HepG2 (cell line): ENCODE data around the gene RPH3AL. TPM values are rescaled to one million over a fixed set of nuclear protein-coding genes. Genes with fewer than 3 reads are reported as not detected.
A peak's percentile ranks its signal among the peaks of the same experiment; 100 is the strongest.

ENCODE experiments used
- AGO2 ChIP-seq: fragments of 200-400 bp; formaldehyde crosslinking; optimal IDR thresholded peaks from 2 replicates; pipeline ENCODE3; 2017; ENCODE audit warnings: mild to moderate bottlenecking, low read depth, low read length, moderate library complexity
- NFRKB ChIP-seq: fragments of 450-650 bp; IDR thresholded peaks from 2 replicates; pipeline ENCODE4 v1.6.1; 2017
- SMAD1 ChIP-seq: sonication (generic); formaldehyde crosslinking; IDR thresholded peaks from 2 replicates; pipeline ENCODE4 v1.4.0; 2020; ENCODE audit warnings: missing genetic modification reagents, low read depth, mild to moderate bottlenecking, borderline replicate concordance
- SOX5 ChIP-seq: IDR thresholded peaks from 2 replicates; pipeline ENCODE4 v1.6.1; 2016; ENCODE audit warnings: borderline replicate concordance
- SRSF9 ChIP-seq: fragments of 200-400 bp; formaldehyde crosslinking; IDR thresholded peaks from 2 replicates; pipeline ENCODE4 v1.6.1; 2018; ENCODE audit warnings: borderline replicate concordance, mild to moderate bottlenecking, low read depth, low read length; ENCODE audit not compliant: insufficient read depth, poor library complexity, severe bottlenecking
- STAG1 ChIP-seq: sonication (generic); formaldehyde crosslinking; IDR thresholded peaks from 2 replicates; pipeline ENCODE4 v1.4.0; 2020; ENCODE audit warnings: missing genetic modification reagents
- ZNF180 ChIP-seq: sonication (generic); formaldehyde crosslinking; IDR thresholded peaks from 2 replicates; pipeline ENCODE4 v1.4.0; 2020; ENCODE audit warnings: low read depth, missing genetic modification reagents, borderline replicate concordance
- ZNF274 ChIP-seq: sonication (generic); formaldehyde crosslinking; IDR thresholded peaks from 2 replicates; pipeline ENCODE4 v1.5.1; 2020; ENCODE audit warnings: mild to moderate bottlenecking, missing genetic modification reagents
- ZNF30 ChIP-seq: sonication (generic); formaldehyde crosslinking; IDR thresholded peaks from 2 replicates; pipeline ENCODE4 v1.5.0; 2020; ENCODE audit warnings: mild to moderate bottlenecking, missing genetic modification reagents
- ZNF354B ChIP-seq: sonication (generic); formaldehyde crosslinking; IDR thresholded peaks from 2 replicates; pipeline ENCODE4 v1.8.0; 2022; ENCODE audit warnings: mild to moderate bottlenecking, missing genetic modification reagents
- ZNF615 ChIP-seq: sonication (generic); formaldehyde crosslinking; IDR thresholded peaks from 2 replicates; pipeline ENCODE4 v1.5.0; 2020; ENCODE audit warnings: mild to moderate bottlenecking, missing genetic modification reagents, borderline replicate concordance
- ZNF660 ChIP-seq: sonication (generic); formaldehyde crosslinking; IDR thresholded peaks from 2 replicates; pipeline ENCODE4 v1.5.1; 2020; ENCODE audit warnings: mild to moderate bottlenecking, low read depth, missing genetic modification reagents, borderline replicate concordance
- ZNF766 ChIP-seq: sonication (generic); formaldehyde crosslinking; IDR thresholded peaks from 2 replicates; pipeline ENCODE4 v1.5.0; 2020; ENCODE audit warnings: missing genetic modification reagents, borderline replicate concordance
- ZNF772 ChIP-seq: sonication (generic); formaldehyde crosslinking; IDR thresholded peaks from 2 replicates; pipeline ENCODE4 v1.5.0; 2020; ENCODE audit warnings: mild to moderate bottlenecking, missing genetic modification reagents
- polyA plus RNA-seq, 8 experiments: library from polyadenylated mRNA; depleted of rRNA in 3 of 8; stranded (reverse) in 7 of 8; unstranded in 1 of 8; fragments of >200 nt; fragmentation: Illumina TruSeq in 4 of 8; extraction: Trizol in 4 of 8; gene quantifications; 2 replicates each; pipeline versions ENCODE4 v1.2.1 to v1.2.3, GENCODE V29; 2011 to 2016; ENCODE audit warnings: low read depth in 4 of 8, missing spikeins in 1 of 8, mixed read lengths in 1 of 8; ENCODE audit not compliant: insufficient read depth in 1 of 8
- total RNA-seq, 5 experiments: library from RNA; depleted of rRNA; stranded (reverse); fragments of >200 nt; fragmentation: Illumina TruSeq; extraction: Trizol; gene quantifications; 2 replicates each; pipeline ENCODE4 v1.2.3, GENCODE V29; 2016; ENCODE audit warnings: low read depth in 1 of 5
- TF ChIP-seq, protein P1 (sequence below): sonication (generic); formaldehyde crosslinking; IDR thresholded peaks from 2 replicates; pipeline ENCODE4 v1.4.0; 2020; ENCODE audit warnings: missing genetic modification reagents, mild to moderate bottlenecking, borderline replicate concordance
- TF ChIP-seq, protein P2 (sequence below): sonication (generic); formaldehyde crosslinking; IDR thresholded peaks from 2 replicates; pipeline ENCODE4 v1.8.0; 2022; ENCODE audit warnings: missing genetic modification reagents, mild to moderate bottlenecking, moderate library complexity, borderline replicate concordance
- TF ChIP-seq, protein P3 (sequence below): sonication (generic); formaldehyde crosslinking; IDR thresholded peaks from 2 replicates; pipeline ENCODE4 v1.5.0; 2020; ENCODE audit warnings: mild to moderate bottlenecking, missing genetic modification reagents, moderate library complexity
- TF ChIP-seq, protein P4 (sequence below): IDR thresholded peaks from 2 replicates; pipeline ENCODE4 v1.6.1; 2016; ENCODE audit warnings: control low read depth
- TF ChIP-seq, protein P5 (sequence below): sonication (generic); formaldehyde crosslinking; IDR thresholded peaks from 2 replicates; pipeline ENCODE4 v1.5.0; 2020; ENCODE audit warnings: missing genetic modification reagents

RPH3AL gene
- total and polyA plus RNA-seq, 2 of the 13 experiments (the other 11 are each of a cell fraction or from before 2014, with no cell fraction given), result 7.8 to 16.4 TPM

DNA sequence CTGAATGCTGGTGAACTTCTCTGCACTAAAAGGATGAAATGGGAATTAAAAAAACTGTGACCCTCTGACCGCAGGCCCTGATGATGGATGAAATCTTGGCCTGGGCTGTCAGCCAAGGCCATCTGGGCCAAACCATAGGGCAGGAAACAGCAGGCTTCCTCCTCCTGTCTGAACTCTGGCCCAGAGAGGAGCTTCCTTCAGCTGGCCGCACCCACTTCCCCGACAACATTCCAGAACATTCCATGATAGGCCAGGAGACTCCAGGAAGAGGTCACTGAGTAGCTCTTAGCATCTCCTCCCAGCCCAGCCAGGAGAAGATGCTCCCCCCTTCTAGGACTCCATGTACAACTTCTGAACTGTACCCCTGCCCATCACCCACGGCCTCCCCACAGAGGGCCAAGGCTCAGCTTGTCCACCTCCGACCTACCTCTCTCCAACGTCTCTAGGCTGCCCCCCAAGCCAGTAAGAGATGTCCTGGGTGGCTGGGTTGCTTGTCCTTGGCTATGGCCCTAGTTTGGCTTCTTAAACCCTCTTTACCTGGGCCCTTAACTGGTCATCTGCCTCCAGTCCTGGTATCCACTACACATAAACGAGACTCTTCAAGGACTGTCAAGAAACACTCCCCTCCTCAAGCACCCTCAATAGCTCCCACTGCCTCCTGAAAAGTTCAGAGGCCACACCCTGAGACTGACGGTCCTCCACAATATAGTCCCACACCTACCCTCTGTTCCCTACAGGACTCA, 1.7 kb downstream of the RPH3AL start (continued):
- TF ChIP-seq, protein P1, sequence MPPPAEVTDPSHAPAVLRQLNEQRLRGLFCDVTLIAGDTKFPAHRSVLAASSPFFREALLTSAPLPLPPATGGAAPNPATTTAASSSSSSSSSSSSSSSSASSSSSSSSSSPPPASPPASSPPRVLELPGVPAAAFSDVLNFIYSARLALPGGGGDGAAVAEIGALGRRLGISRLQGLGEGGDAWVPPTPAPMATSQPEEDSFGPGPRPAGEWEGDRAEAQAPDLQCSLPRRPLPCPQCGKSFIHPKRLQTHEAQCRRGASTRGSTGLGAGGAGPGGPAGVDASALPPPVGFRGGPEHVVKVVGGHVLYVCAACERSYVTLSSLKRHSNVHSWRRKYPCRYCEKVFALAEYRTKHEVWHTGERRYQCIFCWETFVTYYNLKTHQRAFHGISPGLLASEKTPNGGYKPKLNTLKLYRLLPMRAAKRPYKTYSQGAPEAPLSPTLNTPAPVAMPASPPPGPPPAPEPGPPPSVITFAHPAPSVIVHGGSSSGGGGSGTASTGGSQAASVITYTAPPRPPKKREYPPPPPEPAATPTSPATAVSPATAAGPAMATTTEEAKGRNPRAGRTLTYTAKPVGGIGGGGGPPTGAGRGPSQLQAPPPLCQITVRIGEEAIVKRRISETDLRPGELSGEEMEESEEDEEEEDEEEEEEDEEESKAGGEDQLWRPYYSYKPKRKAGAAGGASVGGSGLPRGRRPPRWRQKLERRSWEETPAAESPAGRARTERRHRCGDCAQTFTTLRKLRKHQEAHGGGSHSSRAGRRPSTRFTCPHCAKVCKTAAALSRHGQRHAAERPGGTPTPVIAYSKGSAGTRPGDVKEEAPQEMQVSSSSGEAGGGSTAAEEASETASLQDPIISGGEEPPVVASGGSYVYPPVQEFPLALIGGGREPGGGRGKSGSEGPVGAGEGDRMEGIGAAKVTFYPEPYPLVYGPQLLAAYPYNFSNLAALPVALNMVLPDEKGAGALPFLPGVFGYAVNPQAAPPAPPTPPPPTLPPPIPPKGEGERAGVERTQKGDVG (CRISPR knock-in tag), result no peak
- no peak for TF ChIP-seq AGO2
- TF ChIP-seq ZNF274 (CRISPR knock-in tag), result no peak
- no peak for TF ChIP-seq ZNF772 (CRISPR knock-in tag)
- TF ChIP-seq, protein P2, sequence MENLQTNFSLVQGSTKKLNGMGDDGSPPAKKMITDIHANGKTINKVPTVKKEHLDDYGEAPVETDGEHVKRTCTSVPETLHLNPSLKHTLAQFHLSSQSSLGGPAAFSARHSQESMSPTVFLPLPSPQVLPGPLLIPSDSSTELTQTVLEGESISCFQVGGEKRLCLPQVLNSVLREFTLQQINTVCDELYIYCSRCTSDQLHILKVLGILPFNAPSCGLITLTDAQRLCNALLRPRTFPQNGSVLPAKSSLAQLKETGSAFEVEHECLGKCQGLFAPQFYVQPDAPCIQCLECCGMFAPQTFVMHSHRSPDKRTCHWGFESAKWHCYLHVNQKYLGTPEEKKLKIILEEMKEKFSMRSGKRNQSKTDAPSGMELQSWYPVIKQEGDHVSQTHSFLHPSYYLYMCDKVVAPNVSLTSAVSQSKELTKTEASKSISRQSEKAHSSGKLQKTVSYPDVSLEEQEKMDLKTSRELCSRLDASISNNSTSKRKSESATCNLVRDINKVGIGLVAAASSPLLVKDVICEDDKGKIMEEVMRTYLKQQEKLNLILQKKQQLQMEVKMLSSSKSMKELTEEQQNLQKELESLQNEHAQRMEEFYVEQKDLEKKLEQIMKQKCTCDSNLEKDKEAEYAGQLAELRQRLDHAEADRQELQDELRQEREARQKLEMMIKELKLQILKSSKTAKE (CRISPR knock-in tag), result no peak
- no peak for TF ChIP-seq ZNF660 (CRISPR knock-in tag)
- no peak for TF ChIP-seq SRSF9
- TF ChIP-seq, protein P3, sequence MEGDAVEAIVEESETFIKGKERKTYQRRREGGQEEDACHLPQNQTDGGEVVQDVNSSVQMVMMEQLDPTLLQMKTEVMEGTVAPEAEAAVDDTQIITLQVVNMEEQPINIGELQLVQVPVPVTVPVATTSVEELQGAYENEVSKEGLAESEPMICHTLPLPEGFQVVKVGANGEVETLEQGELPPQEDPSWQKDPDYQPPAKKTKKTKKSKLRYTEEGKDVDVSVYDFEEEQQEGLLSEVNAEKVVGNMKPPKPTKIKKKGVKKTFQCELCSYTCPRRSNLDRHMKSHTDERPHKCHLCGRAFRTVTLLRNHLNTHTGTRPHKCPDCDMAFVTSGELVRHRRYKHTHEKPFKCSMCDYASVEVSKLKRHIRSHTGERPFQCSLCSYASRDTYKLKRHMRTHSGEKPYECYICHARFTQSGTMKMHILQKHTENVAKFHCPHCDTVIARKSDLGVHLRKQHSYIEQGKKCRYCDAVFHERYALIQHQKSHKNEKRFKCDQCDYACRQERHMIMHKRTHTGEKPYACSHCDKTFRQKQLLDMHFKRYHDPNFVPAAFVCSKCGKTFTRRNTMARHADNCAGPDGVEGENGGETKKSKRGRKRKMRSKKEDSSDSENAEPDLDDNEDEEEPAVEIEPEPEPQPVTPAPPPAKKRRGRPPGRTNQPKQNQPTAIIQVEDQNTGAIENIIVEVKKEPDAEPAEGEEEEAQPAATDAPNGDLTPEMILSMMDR (CRISPR knock-in tag), result 0 out of 2 replicates have a peak, but pooled peaks have one; percentile 3
- TF ChIP-seq ZNF354B, result no peak
- TF ChIP-seq STAG1 (CRISPR knock-in tag), result no peak
- TF ChIP-seq, protein P4, sequence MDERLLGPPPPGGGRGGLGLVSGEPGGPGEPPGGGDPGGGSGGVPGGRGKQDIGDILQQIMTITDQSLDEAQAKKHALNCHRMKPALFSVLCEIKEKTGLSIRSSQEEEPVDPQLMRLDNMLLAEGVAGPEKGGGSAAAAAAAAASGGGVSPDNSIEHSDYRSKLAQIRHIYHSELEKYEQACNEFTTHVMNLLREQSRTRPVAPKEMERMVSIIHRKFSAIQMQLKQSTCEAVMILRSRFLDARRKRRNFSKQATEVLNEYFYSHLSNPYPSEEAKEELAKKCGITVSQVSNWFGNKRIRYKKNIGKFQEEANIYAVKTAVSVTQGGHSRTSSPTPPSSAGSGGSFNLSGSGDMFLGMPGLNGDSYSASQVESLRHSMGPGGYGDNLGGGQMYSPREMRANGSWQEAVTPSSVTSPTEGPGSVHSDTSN, result peak; percentile 40; the same call in 1 of the 2 replicates
- TF ChIP-seq ZNF615 (CRISPR knock-in tag), result no peak
- no peak for TF ChIP-seq ZNF766 (CRISPR knock-in tag)
- no peak; the same call in 1 of the 2 replicates for TF ChIP-seq SOX5 (CRISPR knock-in tag)
- TF ChIP-seq, protein P5, sequence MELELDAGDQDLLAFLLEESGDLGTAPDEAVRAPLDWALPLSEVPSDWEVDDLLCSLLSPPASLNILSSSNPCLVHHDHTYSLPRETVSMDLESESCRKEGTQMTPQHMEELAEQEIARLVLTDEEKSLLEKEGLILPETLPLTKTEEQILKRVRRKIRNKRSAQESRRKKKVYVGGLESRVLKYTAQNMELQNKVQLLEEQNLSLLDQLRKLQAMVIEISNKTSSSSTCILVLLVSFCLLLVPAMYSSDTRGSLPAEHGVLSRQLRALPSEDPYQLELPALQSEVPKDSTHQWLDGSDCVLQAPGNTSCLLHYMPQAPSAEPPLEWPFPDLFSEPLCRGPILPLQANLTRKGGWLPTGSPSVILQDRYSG, result no peak
- TF ChIP-seq ZNF30, result no peak
- TF ChIP-seq SMAD1 (CRISPR knock-in tag), result peak; percentile 66; the same call in 1 of the 2 replicates
- TF ChIP-seq NFRKB, result no peak
- TF ChIP-seq ZNF180 (CRISPR knock-in tag), result no peak
